ENCODE data around the gene UQCR11. TPM values are rescaled to one million over a fixed set of nuclear protein-coding genes. Genes with fewer than 3 reads are reported as not detected.

The UQCR11 gene
- total and polyA plus RNA-seq, 8 donors: 40.5 to 89.4 (median 73.7) TPM

DNA sequence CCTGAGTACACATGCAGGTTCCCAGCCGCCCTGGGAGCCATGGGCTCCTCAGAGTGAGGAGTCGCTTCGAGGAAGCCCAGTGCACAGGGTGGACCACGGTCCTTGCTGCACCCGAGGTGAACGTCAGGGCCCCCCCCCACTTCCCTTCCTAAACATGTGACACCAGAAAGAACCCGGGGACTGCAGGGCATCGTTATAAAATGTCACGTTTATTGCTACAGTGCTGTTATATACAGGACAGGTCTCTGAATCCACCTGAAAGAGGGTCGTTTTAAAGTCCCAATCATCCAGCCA is 3.8 kb upstream of the UQCR11 start:
- ATAC-seq (no peak), FAIRE-seq (no peak), DNase-seq (no peak)
- Histone ChIP-seq H3K27me3 (no peaks in the 10 kb centered on the region), H3K27ac (no peak overlapping the region), H3K9me3 (no peaks in the 10 kb centered on the region), H3K36me3 (peaks cover 0 to 16% (median 4%) of the 10 kb centered on the region in 3 donors), H3K4me3 (no peak overlapping the region), H3K4me1 (peaks cover 4 to 6% (median 5%) of the 10 kb centered on the region in 3 donors)
- TF ChIP-seq, protein P1, sequence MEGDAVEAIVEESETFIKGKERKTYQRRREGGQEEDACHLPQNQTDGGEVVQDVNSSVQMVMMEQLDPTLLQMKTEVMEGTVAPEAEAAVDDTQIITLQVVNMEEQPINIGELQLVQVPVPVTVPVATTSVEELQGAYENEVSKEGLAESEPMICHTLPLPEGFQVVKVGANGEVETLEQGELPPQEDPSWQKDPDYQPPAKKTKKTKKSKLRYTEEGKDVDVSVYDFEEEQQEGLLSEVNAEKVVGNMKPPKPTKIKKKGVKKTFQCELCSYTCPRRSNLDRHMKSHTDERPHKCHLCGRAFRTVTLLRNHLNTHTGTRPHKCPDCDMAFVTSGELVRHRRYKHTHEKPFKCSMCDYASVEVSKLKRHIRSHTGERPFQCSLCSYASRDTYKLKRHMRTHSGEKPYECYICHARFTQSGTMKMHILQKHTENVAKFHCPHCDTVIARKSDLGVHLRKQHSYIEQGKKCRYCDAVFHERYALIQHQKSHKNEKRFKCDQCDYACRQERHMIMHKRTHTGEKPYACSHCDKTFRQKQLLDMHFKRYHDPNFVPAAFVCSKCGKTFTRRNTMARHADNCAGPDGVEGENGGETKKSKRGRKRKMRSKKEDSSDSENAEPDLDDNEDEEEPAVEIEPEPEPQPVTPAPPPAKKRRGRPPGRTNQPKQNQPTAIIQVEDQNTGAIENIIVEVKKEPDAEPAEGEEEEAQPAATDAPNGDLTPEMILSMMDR (IDR thresholded peaks at IDR 0.05): no peak
- intact Hi-C loops (cut with DNase I): no loop called here
- 43 to 50% methylated on average over 10 of the region's 10 CpGs for WGBS, 2 donors

DNA sequence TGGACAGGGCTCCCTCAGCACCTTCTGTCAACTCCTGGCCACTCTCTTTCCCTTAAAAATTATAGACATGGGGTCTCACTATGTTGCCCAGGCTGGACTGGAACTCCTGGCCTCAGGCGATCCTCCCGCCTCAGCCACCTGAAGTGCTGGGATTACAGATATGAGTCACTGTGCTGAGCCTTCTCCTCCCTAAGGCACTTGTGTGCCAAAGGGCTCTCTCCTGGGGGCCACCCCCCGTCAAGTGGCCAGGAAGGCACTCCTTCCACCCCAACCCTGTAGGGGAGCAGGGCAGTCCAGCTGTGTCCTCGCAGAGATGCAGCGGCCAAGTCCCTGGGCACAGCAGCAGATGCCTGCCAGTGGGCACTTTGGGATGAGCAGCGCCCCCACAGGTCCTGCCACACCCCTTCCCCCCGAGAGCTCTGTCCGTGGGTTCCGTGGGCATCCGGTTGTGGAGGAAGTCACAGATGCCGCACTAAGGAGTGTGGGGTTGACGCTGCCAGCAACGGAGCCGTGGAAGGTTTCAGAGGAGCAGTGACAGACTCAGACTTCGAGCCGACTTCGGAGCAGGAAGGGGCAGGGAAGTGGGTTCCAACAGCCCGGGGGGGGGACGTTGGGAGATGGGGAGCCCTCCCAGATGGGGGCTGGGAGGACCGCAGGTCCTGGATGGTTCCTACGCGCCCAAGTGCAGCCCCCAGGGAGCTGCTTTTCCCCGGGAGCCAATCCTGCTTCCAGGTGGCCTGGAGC is 3.3 kb upstream of the UQCR11 start:
- Histone ChIP-seq H3K27ac (no peak overlapping the region), H3K9me3 (no peaks in the 10 kb centered on the region), H3K4me1 (peaks cover 4 to 10% (median 7%) of the 10 kb centered on the region in 3 donors), H3K36me3 (peaks cover 0 to 11% (median 4%) of the 10 kb centered on the region in 3 donors), H3K4me3 (no peak overlapping the region), H3K27me3 (no peaks in the 10 kb centered on the region)
- intact Hi-C loops (cut with DNase I): no loop called here
- ATAC-seq (no peak), FAIRE-seq (no peak), DNase-seq (no peak)
- 59 to 64% methylated on average over 21 to 23 of the region's 23 CpGs for WGBS, 2 donors
- TF ChIP-seq, protein P1 (IDR thresholded peaks at IDR 0.05): no peak

DNA sequence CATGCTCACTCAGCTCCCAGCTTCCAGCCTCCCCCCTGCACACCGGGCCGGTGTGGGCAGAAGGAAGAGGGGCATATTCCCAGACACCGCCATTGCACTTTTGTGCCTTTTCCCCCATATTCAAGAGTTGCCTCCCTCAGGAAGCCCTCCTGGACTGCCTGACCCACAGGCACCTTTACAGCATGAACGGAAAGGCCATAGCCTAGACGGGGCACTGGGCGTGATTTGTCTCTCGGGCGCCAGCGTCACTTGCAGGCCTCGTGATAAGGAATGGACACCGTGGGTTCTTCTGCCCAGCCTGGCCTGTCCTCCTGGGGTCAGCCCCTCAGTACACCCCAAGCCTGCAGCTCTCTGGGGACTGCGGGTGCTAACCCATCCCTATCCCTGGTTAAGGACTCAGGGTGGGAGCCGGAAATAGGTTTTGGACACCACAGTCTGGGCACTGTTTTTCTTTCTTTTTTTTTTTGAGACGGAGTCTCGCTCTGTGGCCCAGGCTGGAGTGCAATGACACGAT is 933 bp upstream of the UQCR11 start:
- H3K36me3 ChIP-seq: no peaks in the 10 kb centered on the region
- TF ChIP-seq, protein P1 (IDR thresholded peaks at IDR 0.05): no peak
- DNase-seq (peak in 1 of 6 donors; percentile 74), FAIRE-seq (no peak), ATAC-seq (peak in 3 of 4 donors; percentile 1 to 6 (median 1))
- WGBS, 2 donors: 12 to 19% methylated on average over 14 to 16 of the region's 16 CpGs
- H3K4me1 ChIP-seq: peaks cover 4 to 11% (median 11%) of the 10 kb centered on the region in 3 donors
- H3K4me3 ChIP-seq: peak overlapping the region; percentile 6 to 94 (median 84)
- intact Hi-C loops (cut with DNase I): no loop called here
- no peaks in the 10 kb centered on the region for H3K27me3 ChIP-seq
- H3K27ac ChIP-seq: peak overlapping the region; percentile 72 to 84 (median 78)
- H3K9me3 ChIP-seq: no peaks in the 10 kb centered on the region

DNA sequence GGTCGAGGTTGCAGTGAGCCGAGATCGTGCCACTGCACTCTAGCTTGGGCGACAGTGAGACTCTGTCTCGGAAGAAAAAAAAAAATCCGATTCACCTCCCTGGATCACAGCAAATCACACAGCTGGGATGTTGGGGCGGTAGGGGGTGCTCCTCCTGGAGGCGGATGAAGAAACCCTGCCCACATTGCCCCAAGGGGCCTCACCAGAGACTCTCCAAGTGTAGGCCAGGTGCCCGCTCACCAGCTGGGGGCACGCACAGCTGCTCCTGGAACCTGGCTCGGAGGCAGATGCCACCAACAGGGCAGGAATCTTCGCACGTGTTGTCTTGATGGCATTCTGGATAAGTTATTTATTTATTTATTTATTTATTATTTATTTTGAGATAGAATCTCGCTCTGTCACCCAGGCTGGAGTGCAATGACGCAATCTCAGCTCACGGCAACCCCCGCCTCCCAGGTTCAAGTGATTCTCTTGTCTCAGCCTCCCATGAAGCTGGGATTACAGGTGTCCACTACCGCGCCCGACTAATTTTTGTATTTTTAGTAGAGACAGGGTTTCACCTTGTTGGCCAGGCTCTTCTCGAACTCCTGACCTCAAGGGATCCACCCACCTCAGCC is 3.1 kb downstream of the UQCR11 start:
- Histone ChIP-seq H3K4me3 (no peak overlapping the region), H3K27ac (no peak overlapping the region)

More for the DNA sequence above, 3.1 kb downstream of the UQCR11 start:
- WGBS, 2 donors: 95 to 96% methylated on average over 21 of the region's 21 CpGs
- TF ChIP-seq, protein P1 (IDR thresholded peaks at IDR 0.05): no peak
- Histone ChIP-seq H3K9me3 (no peaks in the 10 kb centered on the region), H3K4me1 (peaks cover 4 to 11% (median 11%) of the 10 kb centered on the region in 3 donors), H3K27me3 (no peaks in the 10 kb centered on the region), H3K36me3 (peaks cover 5 to 10% (median 10%) of the 10 kb centered on the region in 3 donors)
- ATAC-seq: no peak
- DNase-seq: peak in 1 of 6 donors; percentile 30
- no peak for FAIRE-seq
- intact Hi-C loops (cut with DNase I): no loop called here
